SIG-M5 treated with dmso at 0.1 percent for 504 hours (cell line): ENCODE data around the gene OOSP3.
A peak's percentile ranks its signal among the peaks of the same experiment; 100 is the strongest.
"Not testable (repeated sequence)": the region's sequence is repeated elsewhere in the genome, so short reads cannot be mapped to it uniquely, and the experiment has no call there.

Experiments
- DNase-seq: peaks from one replicate; lab custom pipeline; 2025; ENCODE audit not compliant: unreplicated experiment; lab: John Stamatoyannopoulos, UW

The OOSP3 gene, protein sequence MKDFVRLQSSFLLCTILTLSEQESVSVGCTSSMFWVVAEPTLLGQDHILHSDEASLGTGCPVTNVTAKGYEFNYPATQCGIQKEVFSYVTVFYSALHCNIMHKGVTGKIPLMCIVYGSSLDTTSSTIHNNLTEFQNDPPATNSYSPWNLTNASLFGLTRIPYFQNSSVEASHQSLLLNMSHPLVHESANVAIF

DNA sequence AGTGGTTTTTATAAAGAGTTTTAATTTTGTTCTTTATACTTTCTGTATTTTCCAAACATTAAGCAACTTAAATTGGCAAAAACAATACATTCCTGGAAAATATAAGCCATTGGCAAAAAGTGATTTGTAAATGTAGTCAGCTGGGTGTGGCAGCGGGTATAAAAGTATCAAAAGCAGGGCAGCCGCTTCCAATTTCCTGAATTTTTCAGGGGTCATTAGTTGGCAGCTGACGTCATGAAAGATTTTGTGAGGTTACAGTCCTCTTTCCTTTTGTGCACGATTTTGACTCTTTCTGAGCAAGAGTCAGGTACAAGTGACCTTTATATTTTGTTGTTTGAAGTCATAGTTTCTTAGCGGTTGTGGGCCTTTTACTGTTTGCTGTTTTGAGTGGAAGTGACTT, at the start of gene OOSP3:
OOSP3 (plus strand) TSS at position 208 of the 400 bp plus-strand sequence; CDS start at position 235, 27 bp downstream.
- DNase-seq: no peak

DNA sequence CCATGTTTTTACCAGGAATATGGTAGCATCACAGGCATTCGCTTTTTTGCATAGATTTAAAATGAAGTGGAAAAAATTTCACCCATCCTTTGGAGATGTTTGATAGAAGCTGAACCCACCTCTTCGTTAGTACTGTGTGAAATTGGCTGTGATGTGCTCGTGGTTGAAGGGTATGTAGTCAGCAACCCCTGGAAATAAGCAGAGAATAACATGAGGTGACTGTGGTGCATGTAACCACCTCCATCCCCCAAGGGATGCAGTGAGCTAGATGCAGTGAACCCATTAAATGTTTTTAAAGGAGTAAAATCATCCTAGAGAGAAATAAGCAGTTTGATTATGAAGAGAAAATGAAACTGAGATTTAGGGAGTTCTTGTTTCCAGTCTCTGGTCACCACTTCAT, 49.2 kb upstream of the OOSP3 start:
- DNase-seq: no peak

DNA sequence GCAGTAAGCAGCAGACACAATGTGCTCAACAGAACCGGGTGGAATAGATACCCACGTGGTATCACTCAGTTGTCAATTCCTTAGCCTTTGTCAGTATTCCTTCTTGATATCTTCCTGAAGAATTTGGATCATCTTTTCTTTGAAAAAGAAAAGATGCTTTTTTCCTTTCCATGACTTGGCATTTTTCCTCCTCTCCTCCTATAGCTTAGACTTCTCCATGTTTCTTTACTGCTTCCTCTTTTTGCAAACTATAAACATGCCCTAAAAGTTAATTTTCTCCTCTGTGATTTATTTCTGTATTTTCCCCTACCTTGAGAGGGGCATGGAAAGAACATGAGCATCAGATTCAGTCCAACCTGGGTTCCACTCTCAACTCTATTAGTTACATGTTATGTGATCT, 45.0 kb upstream of the OOSP3 start:
- no peak for DNase-seq

DNA sequence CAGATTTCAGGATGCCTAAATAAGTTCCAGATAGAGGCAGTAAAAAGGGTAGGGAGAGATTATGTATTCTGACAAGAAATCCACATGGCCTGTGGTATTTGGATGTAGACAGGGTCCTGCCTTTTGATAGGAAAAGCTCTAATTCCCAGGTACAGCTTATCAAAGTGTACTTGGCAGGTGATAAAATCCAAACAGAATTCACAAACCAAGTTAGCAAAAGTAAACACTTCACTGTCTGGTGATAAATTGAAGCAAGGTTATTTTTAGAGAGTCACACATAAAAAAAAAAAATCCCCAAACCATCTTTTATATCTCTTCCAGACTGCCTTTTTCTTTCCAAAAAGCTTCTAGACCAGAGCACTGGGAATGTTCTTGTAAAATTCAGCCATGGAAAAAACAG, 39.0 kb upstream of the OOSP3 start:
- no peak for DNase-seq

DNA sequence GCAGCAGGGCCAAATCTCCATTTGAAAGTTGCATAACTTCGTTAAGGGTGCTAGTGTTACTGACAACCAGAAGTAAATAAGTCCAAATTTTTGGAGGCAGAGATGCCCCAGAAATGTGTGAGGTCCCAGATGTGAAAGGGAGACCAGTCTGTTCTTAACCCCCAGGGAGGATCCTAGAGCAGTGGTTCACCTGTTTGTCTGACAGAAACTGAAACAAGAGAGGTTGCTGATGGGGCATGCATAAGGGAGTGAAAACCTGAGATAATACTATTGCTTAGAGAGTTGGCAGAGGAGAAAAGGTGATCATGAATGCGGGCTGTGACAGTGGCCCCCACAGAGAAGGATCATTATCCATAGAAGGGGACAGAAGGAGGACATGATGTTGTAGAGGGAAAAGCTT, 37.1 kb upstream of the OOSP3 start:
- no peak for DNase-seq

DNA sequence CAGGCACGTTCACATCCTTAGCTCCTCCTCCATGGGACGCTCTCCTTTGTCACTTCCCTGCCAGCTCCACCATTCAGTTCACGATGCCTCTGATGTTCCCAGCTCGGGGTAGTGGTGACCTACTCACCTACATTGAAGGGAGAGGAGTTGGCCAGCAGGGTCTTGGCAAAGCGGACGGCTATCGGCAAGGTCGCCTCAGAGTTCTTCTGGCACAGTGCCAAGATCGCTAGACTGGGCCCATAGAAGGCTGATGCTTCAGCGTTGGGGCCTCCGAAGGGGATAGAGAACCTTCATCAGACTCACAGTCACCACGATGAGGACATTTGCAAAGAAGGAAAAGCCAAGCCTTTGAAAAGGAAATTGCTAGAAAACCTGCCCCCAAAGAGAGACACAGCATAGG, 36.3 kb upstream of the OOSP3 start:
- DNase-seq: no peak

DNA sequence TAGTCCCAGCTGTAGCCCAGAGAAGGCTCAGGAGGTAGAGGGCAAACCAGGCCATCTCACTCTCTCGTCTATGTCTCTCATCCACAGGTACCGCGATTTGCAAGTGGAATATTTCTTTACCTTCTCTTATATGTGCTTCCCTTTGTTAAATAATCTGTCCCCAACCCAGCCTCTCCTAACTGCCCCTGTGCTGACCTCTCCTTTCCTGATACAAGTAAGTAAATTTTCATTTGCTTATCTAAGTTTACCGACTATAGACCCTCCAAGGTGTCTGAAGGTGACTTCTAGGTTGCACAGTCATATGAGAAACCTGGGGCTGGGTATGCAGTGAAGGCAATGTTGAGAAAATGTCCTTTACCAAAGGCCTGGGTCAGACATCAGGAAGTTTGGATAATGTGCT, 33.2 kb upstream of the OOSP3 start, which contains the start of gene CBLIF:
CBLIF (minus strand) TSS at position 101 of the 400 bp plus-strand sequence; CDS start at position 55, 46 bp downstream.
- no peak for DNase-seq

DNA sequence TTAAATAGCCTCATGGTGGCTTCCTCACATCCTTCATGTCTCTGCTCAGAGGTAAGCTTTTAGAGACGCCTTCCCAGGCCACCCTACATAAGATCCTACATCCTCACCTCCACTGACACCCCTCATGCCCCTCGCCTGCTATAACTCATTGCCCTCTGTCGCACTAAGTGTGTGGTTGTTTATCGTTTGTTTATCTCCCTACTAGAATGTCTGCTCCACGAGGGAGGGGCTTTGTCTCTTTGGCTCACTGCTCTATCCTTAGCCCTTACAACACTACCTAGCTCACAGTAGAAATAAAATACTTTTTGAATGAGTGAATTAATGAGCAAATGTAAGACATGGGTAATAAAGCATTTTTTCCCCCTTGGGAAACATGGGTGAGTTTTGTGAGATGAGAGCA, 32.0 kb upstream of the OOSP3 start:
- no peak for DNase-seq

DNA sequence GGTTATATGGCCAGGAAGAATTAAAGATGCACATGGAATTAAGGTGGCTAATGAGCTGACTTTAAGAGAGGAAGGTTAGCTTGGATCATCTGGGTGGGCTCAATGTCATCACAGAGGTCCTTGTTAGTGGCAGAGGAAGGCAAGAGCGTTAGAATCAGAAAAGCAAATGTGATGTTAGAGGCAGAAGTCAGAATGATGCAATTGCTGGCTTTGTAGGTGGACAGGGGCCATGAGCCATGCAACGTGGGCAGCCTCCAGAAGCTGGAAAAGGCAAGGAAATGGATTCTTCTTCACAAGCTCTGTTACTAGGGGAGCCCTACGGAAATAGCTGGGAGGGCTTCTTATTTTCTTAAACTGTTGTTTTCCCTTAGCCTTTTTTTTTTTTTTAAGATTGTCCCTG, 31.0 kb upstream of the OOSP3 start:
- DNase-seq: no peak

DNA sequence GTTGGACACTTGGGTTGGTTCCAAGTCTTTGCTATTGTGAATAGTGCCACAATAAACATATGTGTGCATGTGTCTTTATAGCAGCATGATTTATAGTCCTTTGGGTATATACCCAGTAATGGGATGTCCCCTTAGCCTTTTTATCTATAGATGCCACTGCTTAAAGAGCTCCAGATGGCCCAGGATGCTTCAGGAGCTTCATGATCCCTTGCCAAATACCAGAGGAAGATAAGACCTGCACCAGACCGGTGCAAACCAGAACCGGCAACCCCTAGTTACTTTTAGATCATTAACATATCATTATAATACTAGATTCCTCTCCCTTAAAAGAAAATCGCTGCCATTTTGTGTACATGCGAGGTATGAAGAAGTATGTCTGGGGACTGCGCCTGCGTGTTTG, 30.1 kb upstream of the OOSP3 start:
- not testable (repeated sequence) for DNase-seq

DNA sequence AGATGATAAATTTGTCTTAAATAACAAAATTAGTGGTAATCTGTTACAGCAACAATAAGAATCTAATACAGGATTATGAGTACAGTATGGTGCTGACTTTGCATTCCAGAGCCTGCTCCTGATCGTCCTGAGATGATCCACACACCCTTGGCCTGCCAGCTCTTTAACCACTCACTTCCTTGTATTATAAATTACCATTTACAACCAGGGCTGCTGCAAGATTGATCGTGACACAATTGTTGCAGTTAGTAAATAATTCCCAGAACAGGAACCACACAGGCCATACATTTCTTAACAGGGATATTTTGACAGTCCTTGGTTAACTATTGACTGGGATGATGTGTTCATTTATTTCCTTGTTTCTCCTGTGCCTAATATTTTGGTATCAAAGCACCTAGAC, 29.5 kb upstream of the OOSP3 start:
- no peak for DNase-seq

DNA sequence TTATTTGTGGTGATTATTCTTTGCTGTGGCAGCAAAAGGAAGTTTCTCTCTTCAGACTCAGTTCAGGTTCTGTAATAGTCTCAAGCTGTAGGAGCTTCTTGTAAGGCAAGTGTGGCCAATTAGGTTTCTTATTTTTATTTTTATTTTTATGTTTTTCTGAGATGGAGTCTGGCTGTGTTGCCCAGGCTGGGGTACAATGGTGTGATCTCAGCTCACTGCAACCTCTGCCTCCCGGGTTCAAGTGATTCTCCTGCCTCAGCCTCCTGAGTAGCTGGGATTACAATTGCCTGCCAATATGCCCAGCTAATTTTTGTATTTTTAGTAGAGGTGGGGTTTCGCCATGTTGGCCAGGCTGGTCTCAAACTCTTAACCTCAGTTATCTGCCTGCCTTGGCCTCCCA, 29.0 kb upstream of the OOSP3 start:
- not testable (repeated sequence) for DNase-seq

DNA sequence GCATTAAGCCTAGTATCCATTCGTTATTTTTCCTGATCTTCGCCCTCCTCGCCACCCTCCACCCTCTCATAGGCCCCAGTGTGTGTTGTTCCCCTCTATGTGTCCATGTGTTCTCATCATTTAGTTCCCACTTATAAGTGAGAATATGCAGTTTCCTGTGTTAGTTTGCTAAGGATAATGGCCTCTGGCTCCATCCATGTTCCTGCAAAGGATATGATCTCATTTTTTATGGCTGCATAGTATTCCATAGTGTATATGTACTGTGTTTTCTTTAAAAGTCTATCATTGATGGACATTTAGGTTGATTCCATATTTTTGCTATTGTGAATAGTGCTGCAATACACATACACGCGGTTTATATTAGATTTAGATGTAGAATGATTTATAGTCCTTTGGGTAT, 27.2 kb upstream of the OOSP3 start:
- DNase-seq: not testable (repeated sequence)

DNA sequence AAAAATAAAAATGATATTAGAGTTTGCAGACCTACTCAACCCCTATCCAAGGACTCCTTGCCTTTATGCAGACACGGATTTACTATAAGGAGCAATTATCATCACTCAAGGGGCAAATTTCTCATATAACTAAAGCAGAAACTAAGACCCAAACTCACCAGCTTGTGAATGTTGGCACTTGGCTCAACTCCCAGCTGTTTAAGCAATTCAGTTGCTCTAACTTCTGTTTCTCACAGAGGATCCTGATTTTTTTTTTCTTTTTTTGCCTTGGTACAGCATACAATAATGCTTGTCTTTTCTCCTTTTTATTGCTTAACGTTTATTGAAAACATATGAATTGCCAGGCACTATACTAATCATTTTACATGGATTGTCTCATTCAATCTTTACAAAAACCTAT, 23.7 kb upstream of the OOSP3 start:
- DNase-seq: no peak

DNA sequence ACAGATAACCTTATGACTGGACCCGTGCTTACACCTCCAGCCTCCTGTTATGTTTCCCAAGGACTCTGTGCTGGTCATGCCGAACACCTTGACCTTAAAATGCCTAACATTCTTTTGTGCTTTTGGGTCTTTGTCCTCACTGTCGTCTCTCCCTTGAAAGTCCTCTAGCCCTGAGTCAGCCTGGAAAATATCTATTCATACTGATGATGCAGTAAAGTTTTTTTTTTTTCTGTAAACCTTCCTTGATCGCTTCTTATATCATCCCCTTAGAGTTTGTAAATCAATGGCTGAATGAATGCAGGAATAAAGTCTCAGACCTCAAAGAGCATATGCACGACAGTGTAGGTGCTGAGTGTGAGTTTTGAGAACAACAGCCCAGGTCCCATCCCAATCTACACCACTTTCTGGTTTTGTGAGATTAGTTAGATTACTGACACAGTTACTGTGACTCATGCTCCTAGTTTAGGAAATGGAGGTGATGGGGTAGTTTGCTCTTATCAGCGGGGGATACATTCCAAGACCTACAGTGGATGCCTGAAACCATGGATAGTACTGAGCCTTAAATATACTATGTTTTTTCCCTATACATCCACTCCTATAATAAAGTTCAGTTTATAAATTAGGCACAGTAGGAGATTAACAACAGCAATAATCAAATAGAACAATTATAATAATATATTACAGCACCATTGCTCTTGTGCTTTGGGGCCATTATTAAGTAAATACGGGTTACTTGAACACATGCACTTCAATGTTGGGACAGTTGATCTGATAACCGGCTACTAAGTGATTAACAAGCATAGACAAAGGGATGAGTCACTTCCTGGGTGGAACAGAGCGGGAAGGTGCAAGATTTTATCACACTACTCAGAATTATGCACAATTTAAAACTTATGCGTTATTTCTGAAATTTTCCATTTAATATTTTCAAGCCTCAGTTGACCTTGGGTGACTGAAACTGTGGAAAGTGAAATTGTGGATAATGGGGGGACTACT, 20.8 kb upstream of the OOSP3 start:
- DNase-seq: peak; percentile 22

DNA sequence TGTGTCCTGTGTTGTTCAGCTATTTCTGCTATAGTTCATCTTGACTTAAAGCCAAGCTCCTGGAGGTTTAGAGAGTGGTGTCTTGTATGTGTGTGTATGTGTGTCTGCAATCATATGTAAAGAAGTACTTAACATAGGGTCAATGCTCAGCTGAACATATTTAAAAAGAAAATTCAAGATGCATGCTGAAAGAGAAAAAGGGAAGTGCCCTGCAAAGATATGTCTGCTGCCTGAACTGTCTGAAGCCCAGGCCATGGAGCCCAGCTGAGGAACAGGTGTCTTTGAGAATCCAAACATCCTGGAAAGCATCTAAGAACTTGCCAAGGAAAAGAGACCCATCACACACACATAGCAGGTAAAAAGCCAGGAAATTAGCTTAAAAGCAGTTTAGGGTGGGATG, 18.9 kb upstream of the OOSP3 start:
- DNase-seq: peak; percentile 5

DNA sequence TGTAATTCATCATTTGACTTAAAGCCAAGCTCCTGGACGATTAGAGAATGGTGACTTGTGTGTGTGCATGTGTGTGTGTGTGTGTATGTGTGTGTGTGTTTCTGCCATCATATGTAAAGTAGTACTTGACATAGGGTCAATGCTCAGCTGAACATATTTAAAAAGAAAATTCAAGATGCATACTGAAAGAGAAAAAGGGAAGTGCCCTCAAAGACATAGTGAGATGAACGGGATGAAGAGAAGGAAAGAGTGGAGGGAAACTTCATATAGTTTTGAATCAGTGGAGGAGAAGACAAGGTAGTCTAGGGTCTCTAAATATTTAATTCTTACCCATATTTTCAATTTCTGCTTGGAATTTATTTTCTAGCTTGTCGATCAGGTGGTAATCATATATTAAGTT, 16.3 kb upstream of the OOSP3 start:
- peak; percentile 43 for DNase-seq

DNA sequence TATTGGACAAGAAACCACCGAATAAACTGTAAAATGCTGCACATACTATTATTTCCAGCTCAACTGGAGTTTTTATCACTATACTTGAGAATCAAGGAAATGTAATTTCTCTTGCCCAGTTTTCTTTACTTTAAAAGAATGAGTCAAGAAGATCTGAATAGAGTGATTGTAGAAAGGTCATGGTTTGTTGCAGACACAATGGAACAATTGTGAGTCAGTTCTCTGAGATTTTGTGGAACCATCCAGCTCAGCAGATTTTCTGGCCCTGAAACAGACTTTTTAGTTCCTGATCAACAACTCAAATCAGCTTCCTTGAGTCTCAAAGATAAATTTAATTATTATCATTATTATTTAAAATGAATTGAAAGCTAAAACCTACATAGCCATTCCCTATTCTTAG, 13.6 kb upstream of the OOSP3 start:
- no peak for DNase-seq

DNA sequence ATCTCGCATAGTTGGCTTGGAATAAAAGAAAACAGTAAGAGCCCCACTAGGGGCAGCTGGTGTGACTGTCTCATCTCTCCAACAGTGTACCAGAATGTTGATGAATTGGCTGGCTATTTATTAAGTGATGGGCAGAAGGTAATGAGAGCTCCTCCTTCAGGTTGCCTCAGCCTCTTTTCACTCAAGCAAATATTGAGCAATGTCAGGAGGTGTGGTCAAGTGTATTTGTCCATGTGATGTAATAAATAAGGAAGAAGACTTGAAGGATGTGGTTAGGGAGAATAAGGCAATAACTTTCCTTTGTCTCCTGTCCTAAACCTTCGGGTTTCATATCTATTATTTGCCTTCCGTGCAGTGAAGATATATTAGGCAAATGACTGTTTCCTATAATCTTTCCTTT, 12.2 kb upstream of the OOSP3 start, which contains the start of gene TCN1:
TCN1 (minus strand) TSS at position 91 of the 400 bp plus-strand sequence; CDS start at position 74, 17 bp downstream.
- peak; percentile 90 for DNase-seq

DNA sequence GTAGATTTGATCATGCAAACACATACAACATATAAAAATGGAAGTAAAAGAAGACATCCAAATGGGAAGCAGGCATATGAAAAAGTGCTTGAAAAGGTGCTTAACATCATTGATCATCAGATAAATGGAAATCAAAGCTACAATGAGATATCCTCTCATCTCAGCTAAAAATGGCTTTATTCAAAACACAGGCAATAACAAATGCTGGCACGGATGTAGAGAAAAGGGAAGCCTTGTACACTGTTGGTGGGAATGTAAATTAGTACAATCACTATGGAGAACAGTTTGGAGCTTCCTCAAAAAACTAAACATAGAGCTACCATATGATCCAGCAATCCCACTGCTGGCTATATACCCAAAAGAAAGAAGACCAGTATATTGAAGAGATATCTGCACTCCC, 11.7 kb upstream of the OOSP3 start:
- no peak for DNase-seq

DNA sequence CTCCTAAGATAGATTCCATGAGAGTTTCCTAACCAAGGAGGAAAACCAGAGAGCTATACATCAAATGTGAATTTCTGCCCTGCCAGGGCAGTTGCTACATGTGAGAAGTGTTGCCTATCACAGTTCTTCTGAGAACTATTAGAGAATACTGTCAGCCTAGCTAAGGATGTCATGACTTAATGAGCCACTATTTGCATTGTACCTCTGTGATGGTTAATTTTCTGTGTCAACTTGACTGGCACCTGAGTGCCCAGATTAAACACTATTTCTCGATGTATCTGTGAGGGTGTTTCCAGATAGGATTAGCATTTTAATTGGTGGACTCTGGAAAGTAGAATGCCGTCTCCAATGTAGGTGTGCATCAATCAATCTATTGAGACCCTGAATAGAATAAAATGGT, 10.6 kb upstream of the OOSP3 start:
- DNase-seq: no peak

DNA sequence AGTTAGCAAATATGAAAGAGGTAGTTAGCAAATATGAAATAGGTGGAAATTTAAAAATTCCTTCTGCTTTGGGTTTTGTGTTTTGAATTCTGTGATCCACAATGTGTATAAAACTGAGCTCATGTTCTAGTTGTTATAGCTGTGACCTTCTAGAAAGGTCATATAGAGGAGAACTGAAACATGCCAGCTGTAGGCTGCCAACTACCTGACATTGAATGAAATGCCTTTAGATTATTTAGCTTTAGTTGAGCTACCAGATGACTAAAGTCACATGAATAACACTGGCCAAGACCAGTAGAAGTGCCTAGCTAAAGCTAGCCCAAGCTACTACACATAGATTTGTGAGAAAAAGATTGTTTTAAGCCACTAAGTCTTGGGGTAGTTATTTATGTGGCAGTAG, 6.5 kb upstream of the OOSP3 start:
- DNase-seq: no peak
